Mammary epithelial cell (primary cell): ENCODE results near the gene ROR1.

ENCODE experiments used
- CTCF ChIP-seq, 2 donors: IDR thresholded peaks in 1 of 2; conservative IDR thresholded peaks in 1 of 2; 2 replicates each; pipeline ENCODE4 v1.5.1; 2011 to 2012; ENCODE audit warnings: inconsistent platforms in 2 of 2, low read length in 2 of 2, mild to moderate bottlenecking in 2 of 2, control low read depth in 1 of 2, low read depth in 1 of 2; ENCODE audit not compliant: insufficient read depth in 1 of 2; ENCODE audit errors: extremely low read depth in 1 of 2
- EZH2 ChIP-seq: IDR thresholded peaks from 2 replicates; pipeline ENCODE4 v1.6.1; 2012; ENCODE audit warnings: low read length, inconsistent platforms, borderline replicate concordance

- TF ChIP-seq EZH2 (no peak), CTCF (conservative IDR thresholded peaks at IDR 0.05 in 1 of 2, IDR thresholded peaks at IDR 0.05 in 1 of 2; ENCODE audit: extremely low read depth in 1 of 2, insufficient read depth in 1 of 2, low read depth in 1 of 2, low read length in 2 of 2) (no peak)
These were observed 195.0 kb downstream of the ROR1 start for GRCh38 chr1:63968663-63969440.
